Karpas-422 (cell line): ENCODE results near the gene PGF. TPM values are rescaled to one million over a fixed set of nuclear protein-coding genes. Genes with fewer than 3 reads are reported as not detected.

Experiments
- DNase-seq: peaks from one replicate; pipeline ENCODE4 v3.0.0-alpha.2; 2015
- H2AFZ ChIP-seq: fragments of 200-600 bp; sonication (generic); 2 replicates; pipeline ENCODE4 v1.6.1; 2014; ENCODE audit warnings: antibody characterized with exemption, low read length, mixed read lengths
- H3K27ac ChIP-seq: fragments of 200-600 bp; sonication (generic); 2 replicates; pipeline ENCODE4 v1.5.1; 2014; ENCODE audit warnings: mild to moderate bottlenecking, low read length, moderate library complexity
- H3K27me3 ChIP-seq: fragments of 200-600 bp; sonication (generic); 2 replicates; pipeline ENCODE4 v1.6.1; 2014; ENCODE audit warnings: low read length, mixed read lengths
- H3K36me3 ChIP-seq: fragments of 200-600 bp; sonication (generic); 2 replicates; pipeline ENCODE4 v1.6.1; 2014; ENCODE audit warnings: low read length, mixed read lengths; ENCODE audit not compliant: insufficient read depth
- H3K4me1 ChIP-seq: fragments of 200-600 bp; sonication (generic); 2 replicates; pipeline ENCODE4 v1.6.1; 2014; ENCODE audit warnings: mild to moderate bottlenecking, low read length, mixed read lengths
- H3K4me2 ChIP-seq: fragments of 200-600 bp; sonication (generic); 2 replicates; pipeline ENCODE4 v1.6.1; 2014; ENCODE audit warnings: low read length, low read depth, mild to moderate bottlenecking; ENCODE audit not compliant: poor library complexity, severe bottlenecking
- H3K4me3 ChIP-seq: fragments of 200-600 bp; sonication (generic); 2 replicates; pipeline ENCODE4 v1.5.1; 2014; ENCODE audit warnings: mild to moderate bottlenecking, antibody characterized with exemption, low read length, mixed read lengths
- H3K79me2 ChIP-seq: fragments of 200-600 bp; sonication (generic); 2 replicates; pipeline ENCODE4 v1.6.1; 2014; ENCODE audit warnings: mild to moderate bottlenecking, low read length, mixed read lengths
- H3K9ac ChIP-seq: fragments of 200-600 bp; sonication (generic); 2 replicates; pipeline ENCODE4 v1.6.0; 2014; ENCODE audit warnings: low read length
- H3K9me2 ChIP-seq: fragments of 200-600 bp; sonication (generic), shearing (Covaris generic); replicated peaks from 2 replicates; pipeline ENCODE4 v1.6.0; 2014; ENCODE audit warnings: mild to moderate bottlenecking, low read length, moderate library complexity; ENCODE audit not compliant: insufficient read depth
- H3K9me3 ChIP-seq: fragments of 300-700, 200-600 bp; sonication (generic); 2 replicates; pipeline ENCODE4 v1.6.1; 2014; ENCODE audit warnings: low read length, mixed read lengths
- H4K20me1 ChIP-seq: fragments of 200-600 bp; sonication (generic); 2 replicates; pipeline ENCODE4 v1.6.1; 2014; ENCODE audit warnings: mild to moderate bottlenecking, antibody characterized with exemption, low read length, low read depth; ENCODE audit not compliant: insufficient read depth
- total RNA-seq: library from RNA; depleted of rRNA; stranded (reverse); fragments of >200 nt; shearing (Covaris generic); gene quantifications from 2 replicates; pipeline ENCODE4 v1.2.3, GENCODE V29; 2014; ENCODE audit warnings: low replicate concordance

PGF gene
- total RNA-seq, 1 experiment from 2014 or later, result 3.5 TPM

DNA sequence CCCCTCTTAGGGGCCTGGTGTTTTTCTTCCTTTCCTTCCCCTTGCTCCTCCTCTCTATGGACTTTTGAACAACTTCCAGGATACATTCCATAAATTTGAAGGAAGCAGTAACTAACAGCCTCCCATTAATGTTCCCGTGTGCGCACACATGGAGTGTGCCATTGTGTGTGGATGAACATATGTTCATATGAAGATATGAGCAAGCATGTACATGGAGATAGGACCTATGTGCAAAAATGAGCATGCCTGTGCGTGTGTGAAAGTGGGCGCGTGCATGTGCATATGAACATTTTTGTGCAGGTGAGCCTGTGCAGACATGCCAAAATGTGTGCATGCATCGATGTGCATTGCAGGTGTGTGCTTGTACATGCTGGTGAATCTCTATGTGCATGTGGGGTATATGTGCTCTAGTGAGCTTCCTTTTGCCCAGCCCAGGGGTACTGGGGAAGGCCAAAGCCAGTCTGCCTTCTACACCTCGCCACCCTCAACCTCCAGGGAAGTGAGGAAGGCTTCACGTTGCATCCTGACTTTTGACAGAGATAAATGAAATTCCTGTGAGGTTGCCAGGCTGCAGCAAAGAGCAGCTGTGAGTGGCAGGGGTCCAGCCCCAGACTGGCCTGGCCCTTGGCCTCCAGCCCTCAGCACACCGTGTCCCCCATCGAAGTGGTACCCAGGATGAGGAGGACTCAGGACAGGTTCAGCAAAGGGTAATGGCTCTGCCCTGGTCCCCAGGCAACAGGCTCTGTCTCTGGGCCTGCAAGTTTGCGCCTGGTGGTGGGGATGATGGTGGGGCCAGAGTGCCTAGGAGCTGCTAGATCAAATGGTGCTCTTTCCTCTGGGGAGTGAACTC lies 21.1 kb upstream of the PGF start:
- Histone ChIP-seq H3K9ac (no peak overlapping the region), H3K4me1 (no peaks in the 10 kb centered on the region), H3K4me2 (no peak overlapping the region), H3K4me3 (no peak overlapping the region), H3K36me3 (no peaks in the 10 kb centered on the region), H3K9me2 (no peaks in the 10 kb centered on the region), H3K27me3 (no peaks in the 10 kb centered on the region), H4K20me1 (no peaks in the 10 kb centered on the region), H3K9me3 (no peaks in the 10 kb centered on the region), H3K79me2 (no peaks in the 10 kb centered on the region), H3K27ac (no peak overlapping the region), H2AFZ (no peak overlapping the region)
- DNase-seq, result no peak

DNA sequence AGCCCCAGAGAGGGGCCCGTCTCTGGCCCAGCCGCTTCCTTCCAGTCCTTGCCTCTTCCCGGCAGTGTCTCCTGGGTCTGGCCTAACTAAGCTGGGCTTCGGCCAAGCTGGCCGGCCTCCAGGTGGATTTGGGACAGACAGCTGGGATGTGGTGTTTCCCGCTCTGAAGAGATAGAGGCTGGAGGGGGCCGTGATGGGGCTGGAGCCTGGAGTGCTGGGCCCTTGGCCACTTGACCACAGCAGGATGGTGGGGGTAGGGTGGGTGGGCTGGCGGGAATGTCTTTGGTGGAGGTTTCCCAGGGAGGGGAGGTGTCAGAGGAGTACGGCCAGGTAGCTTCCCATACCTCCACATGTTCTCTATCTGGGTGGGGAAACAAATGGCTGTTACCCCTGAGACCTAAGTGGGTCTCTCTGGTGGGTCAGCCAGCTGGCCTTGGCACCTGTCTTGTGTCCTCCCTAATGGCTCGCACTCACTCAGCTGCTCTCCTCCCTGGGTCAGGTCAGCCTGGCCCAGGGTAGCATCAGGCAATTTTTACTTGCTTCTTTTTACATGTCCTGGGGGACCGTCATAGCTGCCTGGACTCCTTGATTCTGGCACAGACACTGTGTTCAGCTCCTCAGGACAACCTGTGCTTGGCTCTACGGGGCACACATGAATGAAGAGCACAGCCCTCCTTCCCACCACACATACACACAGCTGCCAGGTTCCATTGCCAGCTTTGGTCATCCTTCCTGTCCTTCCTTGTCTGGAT lies 19.8 kb upstream of the PGF start:
- H4K20me1 ChIP-seq, result no peaks in the 10 kb centered on the region
- DNase-seq, result no peak
- no peak overlapping the region for H2AFZ ChIP-seq
- H3K9me2 ChIP-seq, result no peaks in the 10 kb centered on the region
- H3K4me1 ChIP-seq, result no peaks in the 10 kb centered on the region
- H3K4me3 ChIP-seq, result no peak overlapping the region
- H3K27me3 ChIP-seq, result no peaks in the 10 kb centered on the region
- H3K27ac ChIP-seq, result no peak overlapping the region
- H3K79me2 ChIP-seq, result no peaks in the 10 kb centered on the region
- H3K4me2 ChIP-seq, result no peak overlapping the region
- H3K9me3 ChIP-seq, result no peaks in the 10 kb centered on the region
- no peaks in the 10 kb centered on the region for H3K36me3 ChIP-seq
- no peak overlapping the region for H3K9ac ChIP-seq

GRCh38 chr14:74974364-74975058 lies 19.1 kb upstream of the PGF start:
- H3K4me2 ChIP-seq, result no peak overlapping the region
- H3K9ac ChIP-seq, result no peak overlapping the region
- no peak overlapping the region for H2AFZ ChIP-seq
- H3K27me3 ChIP-seq, result no peaks in the 10 kb centered on the region
- no peak overlapping the region for H3K27ac ChIP-seq
- H3K4me1 ChIP-seq, result no peaks in the 10 kb centered on the region
- no peaks in the 10 kb centered on the region for H3K9me3 ChIP-seq
- no peaks in the 10 kb centered on the region for H3K36me3 ChIP-seq
- no peaks in the 10 kb centered on the region for H4K20me1 ChIP-seq
- no peak for DNase-seq
- no peaks in the 10 kb centered on the region for H3K9me2 ChIP-seq
- H3K4me3 ChIP-seq, result no peak overlapping the region
- H3K79me2 ChIP-seq, result no peaks in the 10 kb centered on the region

GRCh38 chr14:74973905-74974363 lies 18.5 kb upstream of the PGF start:
- no peaks in the 10 kb centered on the region for H3K27me3 ChIP-seq
- no peak overlapping the region for H3K27ac ChIP-seq
- DNase-seq, result no peak
- H3K9me2 ChIP-seq, result no peaks in the 10 kb centered on the region
- H2AFZ ChIP-seq, result no peak overlapping the region
- no peak overlapping the region for H3K4me3 ChIP-seq
- H3K79me2 ChIP-seq, result no peaks in the 10 kb centered on the region
- H3K9ac ChIP-seq, result no peak overlapping the region
- H3K36me3 ChIP-seq, result no peaks in the 10 kb centered on the region
- no peak overlapping the region for H3K4me2 ChIP-seq
- H3K9me3 ChIP-seq, result no peaks in the 10 kb centered on the region
- H3K4me1 ChIP-seq, result no peaks in the 10 kb centered on the region
- no peaks in the 10 kb centered on the region for H4K20me1 ChIP-seq

DNA sequence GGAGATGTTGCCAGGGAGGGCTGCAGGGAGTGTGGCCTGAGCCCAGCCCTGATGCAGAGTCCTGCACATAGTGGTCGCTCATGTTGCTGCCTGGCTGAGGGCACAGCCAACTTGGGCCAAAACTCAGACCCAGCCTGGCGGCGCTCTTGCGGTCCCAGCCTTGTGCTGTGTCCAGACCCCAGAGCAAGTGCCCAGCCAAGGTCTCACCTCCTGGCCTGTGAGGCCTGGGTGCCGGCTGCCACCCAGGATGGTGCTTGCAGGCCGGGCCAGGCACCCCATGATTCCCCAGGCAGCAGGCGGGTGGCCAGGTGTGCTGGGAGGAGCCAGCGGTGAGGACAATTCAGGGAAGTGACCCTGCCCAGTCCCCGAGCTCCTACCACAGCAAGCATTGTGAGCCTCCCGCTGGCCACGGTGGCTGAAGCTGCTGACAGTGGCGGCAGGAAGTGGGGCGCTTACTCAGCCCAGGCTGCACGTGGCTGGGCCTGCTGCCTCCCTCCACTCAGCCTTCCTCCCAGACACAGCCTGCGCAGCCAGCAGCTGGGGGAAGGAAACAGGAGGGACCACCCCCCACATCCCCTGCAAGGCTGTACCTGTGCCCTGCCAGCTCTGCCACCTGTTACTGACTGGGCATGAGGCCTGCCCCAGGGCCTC lies 17.7 kb upstream of the PGF start:
- no peak overlapping the region for H3K4me2 ChIP-seq
- DNase-seq, result no peak
- H3K27me3 ChIP-seq, result no peaks in the 10 kb centered on the region
- no peak overlapping the region for H3K9ac ChIP-seq
- no peak overlapping the region for H3K4me3 ChIP-seq
- no peaks in the 10 kb centered on the region for H3K4me1 ChIP-seq
- H2AFZ ChIP-seq, result no peak overlapping the region
- H3K27ac ChIP-seq, result no peak overlapping the region
- H4K20me1 ChIP-seq, result no peaks in the 10 kb centered on the region
- H3K9me3 ChIP-seq, result no peaks in the 10 kb centered on the region
- H3K79me2 ChIP-seq, result no peaks in the 10 kb centered on the region
- no peaks in the 10 kb centered on the region for H3K9me2 ChIP-seq
- no peaks in the 10 kb centered on the region for H3K36me3 ChIP-seq

GRCh38 chr14:74968811-74969210 lies 13.4 kb upstream of the PGF start:
- Histone ChIP-seq H4K20me1 (no peaks in the 10 kb centered on the region), H3K27ac (no peak overlapping the region), H3K9ac (no peak overlapping the region), H3K79me2 (no peaks in the 10 kb centered on the region), H2AFZ (no peak overlapping the region), H3K9me3 (no peaks in the 10 kb centered on the region), H3K4me1 (peaks cover 2% of the 10 kb centered on the region), H3K4me3 (no peak overlapping the region), H3K36me3 (no peaks in the 10 kb centered on the region), H3K9me2 (no peaks in the 10 kb centered on the region), H3K27me3 (no peaks in the 10 kb centered on the region), H3K4me2 (no peak overlapping the region)
- no peak for DNase-seq

DNA sequence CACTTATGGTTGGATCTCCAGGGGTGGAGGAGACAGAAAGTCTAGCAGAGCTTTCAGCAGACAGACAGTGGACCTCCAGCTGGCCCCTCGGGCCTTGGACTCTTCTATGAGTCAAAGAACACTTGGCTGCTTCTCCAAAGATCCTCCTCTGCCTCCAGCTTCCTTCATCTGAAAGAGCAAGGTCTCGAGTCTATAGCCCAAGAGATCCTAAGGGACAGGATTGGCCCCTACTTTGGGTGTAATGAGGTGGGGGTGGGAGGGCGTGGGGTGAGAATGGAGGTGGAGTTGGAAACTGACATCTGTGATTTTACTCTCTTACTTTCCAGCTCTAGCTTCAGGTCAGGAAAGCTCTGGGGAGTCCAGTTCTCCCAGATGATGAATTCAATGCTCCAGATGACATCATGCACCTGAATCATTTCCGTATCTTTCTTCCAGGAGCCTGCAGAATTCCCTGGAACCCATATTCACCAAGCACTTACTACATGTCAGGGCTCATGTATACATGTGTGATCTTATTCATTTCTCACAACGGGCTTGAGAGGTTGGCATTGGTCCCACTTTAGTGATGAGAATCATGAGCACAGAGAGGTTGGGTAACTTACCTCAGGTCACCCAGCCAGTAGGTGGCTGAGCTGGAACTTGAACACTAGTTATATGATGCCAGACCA lies 10.2 kb upstream of the PGF start:
- Histone ChIP-seq H3K9ac (no peak overlapping the region), H3K4me1 (peaks cover 20% of the 10 kb centered on the region), H3K79me2 (no peaks in the 10 kb centered on the region), H2AFZ (no peak overlapping the region), H3K9me3 (no peaks in the 10 kb centered on the region), H3K36me3 (no peaks in the 10 kb centered on the region), H3K4me2 (no peak overlapping the region), H3K9me2 (no peaks in the 10 kb centered on the region), H3K27ac (no peak overlapping the region), H4K20me1 (no peaks in the 10 kb centered on the region), H3K4me3 (no peak overlapping the region), H3K27me3 (no peaks in the 10 kb centered on the region)
- DNase-seq, result no peak
